Mesenchymal stem cell (in vitro differentiated cells and primary cell): Measurements from ENCODE around the gene ERCC1.
A peak's percentile ranks its signal among the peaks of the same experiment; 100 is the strongest.

ENCODE experiments used
- DNase-seq: peaks from one replicate; pipeline ENCODE4 v3.0.0-alpha.2; 2013
- H2AFZ ChIP-seq: one replicate; pipeline ENCODE4 v1.6.1; 2013; ENCODE audit warnings: low read depth, mild to moderate bottlenecking, control low read depth, inconsistent platforms, low read length, moderate library complexity
- H2AK5ac ChIP-seq: 2 replicates; pipeline ENCODE4 v1.6.1; 2013; ENCODE audit warnings: low read length, moderate library complexity, mild to moderate bottlenecking, inconsistent platforms; ENCODE audit not compliant: severe bottlenecking
- H2BK120ac ChIP-seq: one replicate; pipeline ENCODE4 v1.6.1; 2013; ENCODE audit warnings: low read depth, mild to moderate bottlenecking, inconsistent platforms, low read length, moderate library complexity
- H2BK12ac ChIP-seq, 2 experiments: one replicate each; pipeline ENCODE4 v1.6.1; 2013; ENCODE audit warnings: inconsistent platforms in 2 of 2, low read length in 2 of 2, mild to moderate bottlenecking in 2 of 2, moderate library complexity in 2 of 2, control low read depth in 1 of 2
- H2BK15ac ChIP-seq: one replicate; pipeline ENCODE4 v1.6.1; 2013; ENCODE audit warnings: mild to moderate bottlenecking, low read depth, inconsistent platforms; ENCODE audit not compliant: poor library complexity, severe bottlenecking
- H2BK5ac ChIP-seq: 2 replicates; pipeline ENCODE4 v1.6.1; 2013; ENCODE audit warnings: low read depth, mild to moderate bottlenecking, low read length, control low read depth, inconsistent platforms; ENCODE audit not compliant: poor library complexity, severe bottlenecking
- H3K14ac ChIP-seq, 2 experiments: one replicate each; pipeline ENCODE4 v1.6.1; 2013; ENCODE audit warnings: inconsistent platforms in 2 of 2, low read length in 2 of 2, control low read depth in 1 of 2, mild to moderate bottlenecking in 1 of 2, moderate library complexity in 1 of 2
- H3K18ac ChIP-seq, 2 experiments: one replicate each; pipeline ENCODE4 v1.6.1; 2013; ENCODE audit warnings: inconsistent platforms in 2 of 2, low read length in 2 of 2, control low read depth in 1 of 2, low read depth in 1 of 2, mild to moderate bottlenecking in 1 of 2
- H3K23ac ChIP-seq, 2 experiments: one replicate each; pipeline ENCODE4 v1.6.1; 2013; ENCODE audit warnings: inconsistent platforms in 2 of 2, low read length in 2 of 2, mild to moderate bottlenecking in 2 of 2, moderate library complexity in 2 of 2, control low read depth in 1 of 2
- H3K27ac ChIP-seq: 2 replicates; pipeline ENCODE4 v1.5.1; 2013; ENCODE audit warnings: mild to moderate bottlenecking, moderate library complexity, low read length, control low read depth, inconsistent platforms; ENCODE audit not compliant: poor library complexity, severe bottlenecking
- H3K27me3 ChIP-seq, 2 experiments: 2 replicates each; pipeline versions ENCODE4 v1.6.1 to v1.7.0; 2013; ENCODE audit warnings: low read length in 2 of 2, mild to moderate bottlenecking in 2 of 2, moderate library complexity in 2 of 2, control low read depth in 1 of 2, inconsistent platforms in 1 of 2; ENCODE audit not compliant: control insufficient read depth in 1 of 2, insufficient read depth in 1 of 2
- H3K36me3 ChIP-seq, 2 experiments: 2 replicates each; pipeline versions ENCODE4 v1.6.1 to v1.7.0; 2013; ENCODE audit warnings: low read length in 2 of 2, control low read depth in 1 of 2, inconsistent platforms in 1 of 2, low read depth in 1 of 2, mild to moderate bottlenecking in 1 of 2; ENCODE audit not compliant: insufficient read depth in 2 of 2, control insufficient read depth in 1 of 2
- H3K4ac ChIP-seq, 2 experiments: one replicate each; pipeline ENCODE4 v1.6.1; 2013; ENCODE audit warnings: inconsistent platforms in 2 of 2, low read length in 2 of 2, mild to moderate bottlenecking in 2 of 2, moderate library complexity in 2 of 2, control low read depth in 1 of 2, low read depth in 1 of 2
- H3K4me1 ChIP-seq: 2 replicates; pipeline ENCODE4 v1.6.1; 2013; ENCODE audit warnings: low read depth, low read length, control low read depth; ENCODE audit not compliant: control insufficient read depth, insufficient read depth
- H3K4me2 ChIP-seq: 2 replicates; pipeline ENCODE4 v1.6.1; 2013; ENCODE audit warnings: low read length, mild to moderate bottlenecking, inconsistent platforms; ENCODE audit not compliant: poor library complexity, severe bottlenecking
- H3K4me3 ChIP-seq, 2 experiments: 2 replicates each; pipeline versions ENCODE4 v1.5.1 to v1.7.0; 2013; ENCODE audit warnings: low read length in 2 of 2, mild to moderate bottlenecking in 2 of 2, control low read depth in 1 of 2, low read depth in 1 of 2; ENCODE audit not compliant: insufficient read depth in 1 of 2
- H3K79me1 ChIP-seq: replicated peaks from 2 replicates; pipeline ENCODE4 v1.6.1; 2013; ENCODE audit warnings: mild to moderate bottlenecking, control low read depth, low read length, inconsistent platforms; ENCODE audit not compliant: poor library complexity, severe bottlenecking
- H3K9ac ChIP-seq: 2 replicates; pipeline ENCODE4 v1.7.0; 2013; ENCODE audit warnings: mild to moderate bottlenecking, low read length, moderate library complexity
- H3K9me3 ChIP-seq: 2 replicates; pipeline ENCODE4 v1.7.0; 2013; ENCODE audit warnings: mild to moderate bottlenecking, low read length; ENCODE audit not compliant: control insufficient read depth
- H4K8ac ChIP-seq: one replicate; pipeline ENCODE4 v1.6.1; 2013; ENCODE audit warnings: inconsistent platforms, mild to moderate bottlenecking, low read length, moderate library complexity
- H4K91ac ChIP-seq: one replicate; pipeline ENCODE4 v1.6.1; 2013; ENCODE audit warnings: mild to moderate bottlenecking, low read length, inconsistent platforms
- WGBS: methylation state at CpG from one replicate; pipeline ENCODE4 v1.1.7; 2013; ENCODE audit warnings: mixed read lengths; 5-methylcytosine and 5-hydroxymethylcytosine counted together

ERCC1 gene

DNA sequence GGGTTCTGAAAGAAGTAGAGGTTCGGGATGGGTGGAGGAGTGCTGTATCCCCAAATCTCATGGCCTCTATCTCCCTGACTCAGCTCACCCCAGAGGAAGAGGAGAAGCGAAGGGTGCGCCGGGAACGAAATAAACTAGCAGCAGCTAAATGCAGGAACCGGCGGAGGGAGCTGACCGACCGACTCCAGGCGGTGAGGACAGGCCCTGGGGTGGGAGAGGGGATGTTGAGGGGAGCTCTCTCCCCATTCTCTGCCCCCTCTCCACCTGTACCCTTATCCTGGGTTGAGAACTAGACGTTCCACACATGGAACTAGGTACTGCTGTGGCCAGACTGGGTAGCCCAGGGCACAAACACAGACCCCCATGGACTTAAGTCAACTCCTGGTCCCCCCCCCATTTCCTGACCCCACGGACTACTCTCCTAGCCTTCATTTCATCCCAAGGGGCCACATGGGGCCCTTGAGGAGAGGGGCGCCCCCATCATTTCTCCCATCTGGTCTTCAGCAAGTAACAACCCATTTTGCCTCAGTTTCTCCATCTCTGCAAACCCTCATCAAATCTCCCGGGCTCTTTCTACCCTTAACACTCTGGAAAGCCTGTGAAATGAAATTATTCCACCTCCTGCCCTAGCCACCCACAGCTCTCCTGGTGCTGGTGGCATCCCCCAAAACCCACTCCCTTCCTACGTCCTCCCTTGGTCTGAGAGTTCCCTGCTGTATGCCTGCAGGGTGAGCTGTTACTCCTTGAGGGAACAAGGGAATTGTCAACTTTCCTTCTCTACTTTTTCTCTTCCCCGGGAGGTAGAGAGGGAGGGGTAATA, 47.6 kb upstream of the ERCC1 start:
- peaks cover 0 to 19% of the 10 kb centered on the region in 2 experiments for H3K27me3 ChIP-seq
- H3K4me3 ChIP-seq = no peak overlapping the region
- no peak overlapping the region for H2BK120ac ChIP-seq
- no peaks in the 10 kb centered on the region for H3K9me3 ChIP-seq
- no peak overlapping the region for H3K23ac ChIP-seq
- no peak overlapping the region for H2AK5ac ChIP-seq
- H3K4me2 ChIP-seq = no peak overlapping the region
- peak overlapping the region; percentile 99 for H3K9ac ChIP-seq
- H2BK12ac ChIP-seq = no peak overlapping the region
- no peak overlapping the region for H4K8ac ChIP-seq
- no peak overlapping the region for H3K27ac ChIP-seq
- DNase-seq = peak; percentile 80
- H4K91ac ChIP-seq = no peak overlapping the region
- whole genome bisulfite sequencing = 82% methylated on average over 9 of the region's 16 CpGs
- no peak overlapping the region for H3K4ac ChIP-seq
- peaks cover 2 to 11% of the 10 kb centered on the region in 2 experiments for H3K36me3 ChIP-seq
- H2AFZ ChIP-seq = no peak overlapping the region
- no peak overlapping the region for H3K14ac ChIP-seq
- no peaks in the 10 kb centered on the region for H3K79me1 ChIP-seq
- H2BK5ac ChIP-seq = no peak overlapping the region
- no peak overlapping the region for H3K18ac ChIP-seq
- H2BK15ac ChIP-seq = peak overlapping the region; percentile 60
- H3K4me1 ChIP-seq = peaks cover 28% of the 10 kb centered on the region

DNA sequence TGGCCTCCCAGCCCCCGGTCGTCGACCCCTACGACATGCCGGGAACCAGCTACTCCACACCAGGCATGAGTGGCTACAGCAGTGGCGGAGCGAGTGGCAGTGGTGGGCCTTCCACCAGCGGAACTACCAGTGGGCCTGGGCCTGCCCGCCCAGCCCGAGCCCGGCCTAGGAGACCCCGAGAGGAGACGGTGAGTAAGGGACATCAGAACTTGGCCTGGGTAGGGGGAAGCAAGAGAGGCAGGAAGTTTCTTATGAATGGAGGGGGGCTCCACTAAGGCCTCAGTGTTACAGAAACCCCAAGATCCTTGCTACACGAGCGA, 47.0 kb upstream of the ERCC1 start:
- no peak overlapping the region for H3K4me2 ChIP-seq
- H3K9me3 ChIP-seq = no peaks in the 10 kb centered on the region
- H3K79me1 ChIP-seq = no peaks in the 10 kb centered on the region
- no peak overlapping the region for H2BK15ac ChIP-seq
- H3K27ac ChIP-seq = no peak overlapping the region
- H3K36me3 ChIP-seq = peaks cover 2 to 11% of the 10 kb centered on the region in 2 experiments
- peak overlapping the region in 1 of 2 experiments; percentile 0 for H2BK12ac ChIP-seq
- H2BK5ac ChIP-seq = no peak overlapping the region
- H3K4me1 ChIP-seq = peaks cover 28% of the 10 kb centered on the region
- 93% methylated on average over 13 of the region's 15 CpGs for WGBS
- no peak overlapping the region for H4K8ac ChIP-seq
- H3K23ac ChIP-seq = no peak overlapping the region
- no peak overlapping the region for H3K18ac ChIP-seq
- no peak overlapping the region for H2BK120ac ChIP-seq
- no peak for DNase-seq
- no peak overlapping the region for H4K91ac ChIP-seq
- peak overlapping the region in 1 of 2 experiments; percentile 36 for H3K4ac ChIP-seq
- H2AK5ac ChIP-seq = no peak overlapping the region
- peak overlapping the region; percentile 99 for H3K9ac ChIP-seq
- no peak overlapping the region for H3K14ac ChIP-seq
- H3K4me3 ChIP-seq = peak overlapping the region in 1 of 2 experiments; percentile 7
- H2AFZ ChIP-seq = no peak overlapping the region
- H3K27me3 ChIP-seq = peaks cover 0 to 22% of the 10 kb centered on the region in 2 experiments

DNA sequence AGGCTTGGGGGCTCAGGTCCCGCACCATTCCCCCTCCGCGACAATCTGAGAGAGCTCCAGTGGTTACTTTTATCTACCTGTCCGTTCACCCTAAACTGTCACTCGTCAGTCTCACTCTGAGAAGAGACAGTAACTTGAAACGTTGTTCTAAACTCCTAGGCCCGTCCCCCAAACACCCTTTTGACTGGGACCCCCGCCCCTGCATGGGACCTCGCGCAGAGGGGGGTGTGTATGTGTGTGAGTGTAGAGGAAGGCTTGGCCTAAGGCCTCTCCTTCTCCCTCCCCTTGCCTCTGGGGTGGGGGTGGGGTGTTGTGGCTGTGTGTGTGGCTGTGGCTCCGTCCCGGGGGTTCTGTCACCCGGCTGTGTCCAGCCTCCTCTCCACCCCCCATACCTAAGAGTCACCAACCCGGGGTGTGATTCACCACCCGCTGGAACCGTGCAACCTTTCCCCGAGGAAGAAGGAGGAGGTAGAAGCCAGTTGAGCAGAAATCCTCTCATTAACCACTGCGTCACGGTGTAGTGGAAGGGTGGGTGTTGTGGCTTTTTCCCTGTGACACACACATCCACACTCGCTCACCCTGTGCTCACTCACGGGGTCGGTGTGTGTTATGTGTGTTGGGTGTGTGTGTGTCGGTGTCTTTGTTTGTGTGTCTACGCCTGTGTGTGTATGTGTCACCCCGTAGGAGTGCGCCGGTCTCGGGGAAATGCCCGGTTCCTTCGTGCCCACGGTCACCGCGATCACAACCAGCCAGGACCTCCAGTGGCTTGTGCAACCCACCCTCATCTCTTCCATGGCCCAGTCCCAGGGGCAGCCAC, 46.4 kb upstream of the ERCC1 start:
- H4K8ac ChIP-seq = peak overlapping the region; percentile 40
- no peak overlapping the region for H3K23ac ChIP-seq
- peak overlapping the region; percentile 14 for H4K91ac ChIP-seq
- H3K4me3 ChIP-seq = peak overlapping the region; percentile 65 to 99
- no peak overlapping the region for H2AK5ac ChIP-seq
- WGBS = 77% methylated on average over 16 of the region's 33 CpGs
- H3K9me3 ChIP-seq = no peaks in the 10 kb centered on the region
- peaks cover 28% of the 10 kb centered on the region for H3K4me1 ChIP-seq
- peak overlapping the region in 1 of 2 experiments; percentile 38 for H3K14ac ChIP-seq
- H3K79me1 ChIP-seq = no peaks in the 10 kb centered on the region
- peaks cover 0 to 27% of the 10 kb centered on the region in 2 experiments for H3K27me3 ChIP-seq
- H2BK120ac ChIP-seq = no peak overlapping the region
- no peak overlapping the region for H2BK15ac ChIP-seq
- H3K4ac ChIP-seq = peak overlapping the region in 1 of 2 experiments; percentile 36
- H3K9ac ChIP-seq = peak overlapping the region; percentile 99
- no peak overlapping the region for H2BK5ac ChIP-seq
- peak overlapping the region in 1 of 2 experiments; percentile 30 for H3K18ac ChIP-seq
- H3K4me2 ChIP-seq = peak overlapping the region; percentile 98
- H3K36me3 ChIP-seq = peaks cover 2 to 11% of the 10 kb centered on the region in 2 experiments
- no peak overlapping the region for H3K27ac ChIP-seq
- peak overlapping the region in 1 of 2 experiments; percentile 0 for H2BK12ac ChIP-seq
- H2AFZ ChIP-seq = peak overlapping the region; percentile 58
- peak; percentile 83 for DNase-seq
